T-helper 1 cell (primary cell): ENCODE data around the gene SLC8A3.

Experiments used
- DNase-seq, 5 donors: peaks; one replicate each; pipeline ENCODE4 v3.0.0-alpha.2; 2012 to 2020

SLC8A3 gene

DNA sequence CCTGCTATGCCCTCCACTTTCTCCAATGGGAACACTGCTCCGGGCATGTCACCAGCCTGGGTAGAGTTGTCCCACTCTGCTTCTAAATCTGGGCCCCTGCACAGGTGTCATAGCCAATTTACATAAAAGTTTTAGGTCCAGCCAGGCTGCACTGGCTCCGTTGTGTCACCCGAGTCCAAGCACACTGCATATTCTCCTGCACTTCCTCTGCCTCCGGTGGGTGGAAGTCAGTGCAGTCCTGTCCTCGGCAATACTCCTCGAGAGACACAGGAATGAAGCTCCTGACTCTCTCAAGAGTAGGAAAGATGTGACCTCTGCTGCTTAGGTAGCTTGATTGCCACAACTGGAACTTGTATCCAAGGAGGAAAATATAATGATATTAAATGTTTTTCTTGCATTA, 15.2 kb downstream of the SLC8A3 start:
- DNase-seq, result no peak

DNA sequence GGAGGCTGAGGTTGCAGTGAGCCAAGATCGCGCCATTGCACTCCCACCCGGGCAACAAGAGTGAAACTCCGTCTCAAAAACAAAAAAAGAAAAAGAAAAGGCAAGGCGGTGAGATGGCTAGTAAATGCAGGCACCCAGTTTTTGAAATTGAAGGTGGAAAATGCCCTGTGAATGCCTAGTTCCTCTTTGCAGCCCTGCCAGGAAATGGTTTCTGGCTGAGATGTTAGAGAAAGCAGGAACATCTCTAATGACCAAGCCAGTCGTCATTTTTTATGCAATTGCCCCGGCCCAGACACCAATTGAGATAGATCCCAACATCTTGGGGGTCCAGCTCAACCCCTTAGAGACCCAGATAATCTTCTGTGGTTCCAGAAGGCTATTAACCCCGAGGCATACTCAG, 17.0 kb downstream of the SLC8A3 start:
- DNase-seq, result no peak

DNA sequence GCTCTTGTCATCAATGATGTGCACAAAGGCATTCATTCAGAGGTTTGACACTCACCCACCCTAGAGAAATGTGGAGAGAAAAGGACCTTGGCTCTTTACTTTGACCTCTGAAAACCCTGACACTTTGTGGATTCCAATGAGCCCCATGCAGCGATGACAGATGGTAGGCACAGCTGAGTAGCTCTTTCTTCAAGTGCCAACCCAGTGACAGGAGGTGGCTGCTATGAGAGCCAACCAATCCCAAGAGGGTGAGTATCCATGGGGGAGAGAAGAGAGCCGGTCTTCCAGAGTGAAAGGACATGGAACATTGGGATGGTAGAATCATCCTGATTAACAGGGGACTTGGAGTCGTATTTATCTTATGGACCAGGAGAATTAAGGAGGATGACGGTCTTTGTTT, 17.8 kb downstream of the SLC8A3 start:
- no peak for DNase-seq

DNA sequence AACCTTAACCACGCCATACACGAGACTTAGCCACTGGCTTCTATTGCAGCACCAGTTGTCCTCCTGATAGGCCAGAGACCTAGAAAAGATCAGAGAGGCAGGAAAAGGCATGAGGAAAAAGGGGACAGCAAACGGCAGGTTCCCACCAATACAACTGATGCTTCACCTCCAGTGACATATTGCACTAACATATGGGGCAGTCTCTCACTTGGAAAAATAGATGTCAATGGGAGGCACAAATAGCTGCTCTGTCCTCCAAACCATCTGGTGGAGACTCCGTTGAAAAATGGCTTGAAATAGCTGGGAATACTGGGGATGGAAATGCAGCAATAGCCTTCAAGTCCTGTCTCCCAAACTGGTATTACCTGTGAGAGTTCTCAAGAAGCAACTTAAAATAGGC, 20.3 kb downstream of the SLC8A3 start:
- no peak for DNase-seq

DNA sequence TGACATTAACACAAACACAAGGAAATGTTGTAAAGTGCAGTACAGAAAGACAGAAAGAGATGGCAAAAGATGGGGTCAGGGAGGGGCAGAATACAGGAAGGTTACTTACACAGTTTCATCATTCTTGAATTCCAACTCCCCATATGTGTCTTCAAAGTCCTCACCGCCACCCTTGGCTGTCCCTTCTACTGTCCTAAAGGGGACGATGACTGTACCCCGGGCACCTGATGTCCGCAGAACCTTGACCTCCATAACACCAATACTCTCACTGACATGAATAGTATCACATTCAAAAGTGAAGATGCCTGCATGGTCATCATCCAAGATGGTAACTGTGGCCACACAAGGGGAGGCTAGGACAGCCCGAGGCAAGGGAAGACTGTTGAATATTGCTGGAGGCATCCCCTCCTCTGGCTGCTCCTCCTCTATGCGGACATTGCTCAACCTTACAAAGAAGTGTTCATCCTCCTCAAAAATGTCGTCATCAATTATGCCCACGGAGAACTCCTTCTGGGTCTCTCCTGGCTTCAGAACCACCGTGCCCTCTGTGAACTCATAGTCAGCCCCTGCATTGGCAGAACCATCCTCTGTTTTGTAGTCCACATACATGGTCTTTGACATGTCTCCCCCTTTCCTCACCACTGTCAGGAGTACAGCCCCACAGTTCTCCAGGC, 22.1 kb downstream of the SLC8A3 start:
- DNase-seq, result no peak

DNA sequence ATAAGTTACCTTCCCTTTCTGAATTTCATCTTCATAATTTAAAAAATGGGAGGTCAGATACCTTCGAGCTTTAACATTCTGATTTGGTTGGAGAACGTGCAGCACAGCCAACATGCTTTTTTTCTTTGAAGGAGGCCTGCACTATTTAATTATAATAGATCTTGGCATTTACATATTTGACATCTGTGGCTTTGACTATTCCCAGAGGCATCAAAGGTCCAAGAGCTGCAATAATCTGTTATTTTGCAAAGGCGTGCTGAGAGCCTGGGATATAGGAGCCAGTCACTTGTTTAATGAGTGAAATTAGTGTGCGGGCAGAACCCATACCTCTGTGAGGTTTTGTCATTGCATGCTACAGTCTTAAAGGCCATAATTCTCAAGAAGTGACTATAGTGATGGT, 26.4 kb downstream of the SLC8A3 start:
- DNase-seq, result no peak

DNA sequence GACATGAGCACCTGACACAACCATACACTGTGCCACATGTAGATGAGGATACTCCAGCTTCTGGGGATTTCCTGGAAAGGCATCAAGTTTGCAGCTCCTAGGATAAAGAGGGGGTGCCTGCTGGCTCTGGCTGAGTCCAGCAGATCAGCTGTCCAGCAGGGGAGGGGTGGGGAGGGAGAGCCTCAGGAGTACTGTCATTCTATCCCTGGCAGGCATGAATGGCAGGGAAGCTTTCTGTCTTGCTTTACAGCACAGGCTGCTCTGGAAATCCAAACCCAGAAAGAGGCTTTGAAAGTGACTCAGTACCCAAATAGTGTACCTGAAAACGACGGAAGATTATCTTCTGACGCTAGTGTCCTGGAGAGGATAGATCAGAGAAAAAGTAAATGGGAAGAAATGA, 32.2 kb downstream of the SLC8A3 start:
- DNase-seq, result no peak

DNA sequence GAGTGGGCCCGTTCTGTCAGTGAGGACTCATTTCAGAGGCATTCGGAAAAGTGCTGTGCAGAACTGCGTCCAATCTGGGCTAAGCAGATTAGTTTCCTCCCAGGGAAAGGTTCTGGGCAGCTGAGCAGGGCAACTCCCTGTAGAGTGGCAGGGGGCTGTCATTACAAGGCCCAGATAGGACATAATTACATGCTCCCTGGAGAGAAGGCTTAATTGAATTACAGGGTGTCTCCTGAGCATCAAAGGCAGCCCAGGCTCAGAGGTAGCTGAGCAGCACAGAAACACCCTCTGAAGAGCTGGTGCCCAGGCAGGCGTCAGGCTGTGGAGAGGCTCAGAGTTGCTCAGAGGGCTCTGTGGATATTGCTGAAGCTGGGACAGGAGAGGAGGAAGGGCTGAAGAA, 36.0 kb downstream of the SLC8A3 start:
- DNase-seq, result no peak

DNA sequence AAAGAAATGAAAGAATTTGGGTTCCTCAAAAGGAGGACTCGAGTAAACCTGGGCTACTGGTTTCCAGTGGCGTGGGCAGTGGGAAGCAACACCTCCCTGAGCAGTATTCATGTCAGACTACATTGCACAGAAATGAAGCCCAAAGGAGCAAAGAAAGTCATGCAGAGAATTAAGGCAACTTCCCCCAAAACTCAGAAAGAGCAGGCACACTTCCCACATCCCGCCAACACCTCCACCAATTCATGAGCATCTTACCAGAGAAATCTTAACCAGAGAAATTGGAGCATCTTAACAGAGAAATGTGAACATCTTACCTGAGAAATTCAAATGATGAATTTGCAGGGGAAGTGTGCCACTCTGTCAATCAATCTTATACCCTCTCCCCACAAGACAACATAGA, 36.7 kb downstream of the SLC8A3 start:
- DNase-seq, result no peak

DNA sequence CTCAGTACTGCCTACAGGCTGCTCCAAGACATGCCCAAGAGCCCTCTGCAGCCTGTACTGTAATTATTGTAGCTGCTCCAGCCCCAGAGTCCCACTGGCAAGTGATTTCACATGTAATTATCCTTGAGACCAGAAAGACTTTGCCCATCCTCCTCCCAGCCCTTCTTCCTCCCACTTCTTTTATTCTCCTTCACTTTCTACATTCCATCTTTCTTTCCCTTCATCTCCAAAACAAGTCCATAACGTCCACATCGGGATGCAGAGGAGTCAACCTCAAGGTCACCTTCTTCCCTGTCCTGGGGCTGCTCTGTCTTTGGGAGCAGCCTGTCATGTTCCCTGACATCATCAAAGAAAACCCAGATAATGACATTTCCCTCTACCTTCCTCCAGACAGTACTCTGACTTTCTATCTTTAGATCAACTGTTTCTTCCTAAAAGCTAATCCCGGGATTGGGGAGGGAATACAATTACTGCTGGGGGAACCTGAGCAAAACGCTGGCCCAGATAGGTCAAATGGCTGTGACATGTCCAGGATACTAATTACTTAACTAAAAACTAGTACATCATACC, 39.1 kb downstream of the SLC8A3 start:
- DNase-seq, result no peak

DNA sequence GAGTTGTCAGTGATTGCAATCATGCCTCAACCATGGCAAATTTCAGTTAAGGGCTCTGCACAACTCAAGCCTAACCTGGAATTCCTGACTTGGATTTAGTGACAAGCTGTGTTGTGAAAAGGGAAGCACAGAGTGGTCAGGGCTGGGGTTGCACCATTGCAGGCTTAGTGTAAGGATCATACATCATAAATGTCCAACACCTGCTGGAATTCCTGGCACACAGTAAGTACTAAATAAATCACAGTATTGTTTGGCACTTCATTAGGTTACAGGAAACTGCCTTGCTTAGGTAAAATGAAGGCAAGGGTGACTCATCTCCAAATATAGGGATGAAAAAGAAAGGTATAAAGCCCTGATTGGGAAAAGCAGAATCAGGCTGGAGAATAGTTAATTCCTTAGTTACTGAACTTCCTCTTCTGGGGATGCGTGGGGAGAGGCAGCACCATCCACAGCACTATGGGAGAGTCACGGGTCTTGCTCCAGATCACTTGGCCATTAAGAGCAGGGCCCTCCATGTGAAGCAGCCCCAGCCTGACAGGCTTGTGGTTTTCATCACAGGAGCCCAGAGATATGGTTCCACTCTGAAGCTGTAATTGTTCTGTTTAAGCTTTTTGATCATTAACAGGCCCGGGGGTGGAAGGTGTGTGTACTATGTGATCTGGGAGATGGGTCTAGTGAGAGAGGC, 39.7 kb downstream of the SLC8A3 start:
- DNase-seq, result no peak

DNA sequence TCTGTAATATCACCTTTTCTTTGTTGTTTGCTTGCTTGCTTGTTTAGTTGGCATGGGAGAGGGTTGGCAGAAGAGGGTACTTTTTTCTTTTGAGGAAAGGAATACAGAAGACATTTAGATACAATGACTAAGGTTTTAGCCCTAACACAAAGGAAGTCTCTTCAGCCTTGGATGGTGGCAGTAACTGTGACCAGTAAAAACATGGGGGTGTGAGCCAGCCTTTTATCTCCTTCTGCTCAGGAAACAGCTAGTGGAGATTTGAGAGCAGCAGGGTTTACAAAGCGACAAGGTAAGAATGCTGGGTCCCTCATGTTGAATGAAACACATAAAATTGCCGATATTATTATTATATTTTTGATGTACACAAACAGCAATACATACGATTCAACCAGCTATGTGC, 40.4 kb downstream of the SLC8A3 start:
- DNase-seq, result no peak

DNA sequence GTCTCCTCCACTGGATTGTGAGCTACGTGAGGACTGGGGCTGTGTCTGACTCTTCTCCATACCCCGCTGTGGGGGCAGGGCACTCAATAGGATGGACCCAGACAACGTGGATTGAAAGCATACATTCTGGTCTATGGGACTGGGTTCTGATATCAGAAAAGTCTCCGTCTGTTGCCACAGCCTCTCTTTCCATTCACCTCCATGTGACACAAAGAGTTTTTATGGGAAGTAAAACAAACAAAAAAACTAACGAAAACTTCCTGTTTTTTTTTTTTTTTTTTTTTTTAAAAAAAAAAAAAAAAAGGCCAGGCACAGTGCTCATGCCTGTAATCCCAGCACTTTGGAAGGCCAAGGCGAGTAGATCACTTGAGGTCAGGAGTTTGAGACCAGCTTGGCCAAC, 44.7 kb downstream of the SLC8A3 start:
- DNase-seq, result no peak

DNA sequence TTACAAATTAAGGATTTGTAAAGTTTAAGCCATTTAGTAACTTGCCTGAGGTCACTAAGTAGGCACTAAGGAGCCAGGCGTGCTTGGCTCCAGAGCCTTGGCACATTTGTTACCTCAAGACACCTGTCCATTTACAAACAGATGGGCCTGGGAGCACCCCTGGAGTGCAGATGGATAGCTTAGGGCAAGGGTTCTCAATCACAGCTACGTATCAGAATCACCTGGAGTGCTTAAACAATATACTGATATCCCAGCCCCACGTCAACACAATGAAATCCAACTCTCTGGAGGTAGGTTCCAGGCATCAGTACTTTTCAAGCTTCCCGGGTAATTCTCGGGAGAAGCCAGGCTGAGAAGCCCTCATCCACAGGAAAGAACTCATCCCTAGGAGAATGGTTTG, 45.4 kb downstream of the SLC8A3 start:
- DNase-seq, result no peak

DNA sequence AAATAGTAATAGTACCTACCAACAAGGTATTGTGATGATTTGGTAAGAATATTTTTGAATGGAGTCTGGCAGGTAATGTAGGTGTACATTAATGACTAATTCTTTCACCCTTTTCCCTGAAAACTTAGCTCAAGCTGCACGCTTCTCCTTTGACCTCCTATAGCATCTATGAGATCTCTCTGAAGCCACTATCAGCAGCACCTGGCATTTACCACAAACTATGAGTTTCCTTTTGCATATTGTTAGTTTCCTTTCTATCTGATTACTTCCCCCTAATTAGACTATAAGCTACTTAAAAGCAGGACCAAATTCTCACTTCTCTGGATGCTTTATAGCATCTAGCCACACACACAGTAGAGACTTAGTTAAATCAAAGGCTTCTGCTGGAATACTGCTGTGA, 48.1 kb downstream of the SLC8A3 start:
- no peak for DNase-seq

DNA sequence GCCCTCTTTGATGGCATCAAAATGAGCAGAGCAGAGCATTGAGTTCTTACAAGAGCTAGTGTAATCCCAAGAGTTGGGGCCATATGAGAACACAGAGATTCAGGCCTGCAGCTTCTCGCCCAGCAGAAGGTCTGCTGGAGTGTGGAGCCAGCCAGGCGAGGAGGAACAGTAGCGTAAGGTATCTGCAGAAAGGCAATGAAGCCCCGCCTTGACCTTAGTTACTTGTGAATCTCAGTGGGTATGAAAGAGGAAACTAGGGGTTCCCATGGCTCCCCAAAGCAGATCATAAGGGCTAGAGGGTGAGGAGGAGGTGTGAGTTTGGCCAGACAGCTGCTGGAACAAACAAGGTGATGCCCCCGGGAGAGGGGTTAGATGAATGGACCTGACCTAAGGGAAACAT, 49.4 kb downstream of the SLC8A3 start:
- DNase-seq, result no peak

DNA sequence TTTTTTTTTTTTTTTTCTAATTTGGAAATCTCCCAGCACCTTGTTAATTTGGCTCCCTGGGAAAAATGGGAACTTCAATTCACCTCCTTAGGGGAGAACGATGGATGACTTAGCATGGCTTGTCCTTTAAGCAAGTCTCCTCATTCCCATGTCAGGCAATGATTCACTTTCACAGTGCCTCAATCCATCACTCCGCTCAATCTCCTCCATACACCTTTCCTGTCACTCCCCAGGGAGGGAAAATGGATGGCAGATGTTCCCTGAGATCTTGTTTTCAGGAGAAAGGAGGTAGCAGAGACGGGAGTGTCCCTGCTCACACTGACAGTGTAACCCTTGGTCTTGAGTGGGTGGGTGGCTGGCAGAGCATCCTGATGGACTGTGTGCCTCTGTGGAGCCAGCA, 51.0 kb downstream of the SLC8A3 start:
- DNase-seq, result no peak

DNA sequence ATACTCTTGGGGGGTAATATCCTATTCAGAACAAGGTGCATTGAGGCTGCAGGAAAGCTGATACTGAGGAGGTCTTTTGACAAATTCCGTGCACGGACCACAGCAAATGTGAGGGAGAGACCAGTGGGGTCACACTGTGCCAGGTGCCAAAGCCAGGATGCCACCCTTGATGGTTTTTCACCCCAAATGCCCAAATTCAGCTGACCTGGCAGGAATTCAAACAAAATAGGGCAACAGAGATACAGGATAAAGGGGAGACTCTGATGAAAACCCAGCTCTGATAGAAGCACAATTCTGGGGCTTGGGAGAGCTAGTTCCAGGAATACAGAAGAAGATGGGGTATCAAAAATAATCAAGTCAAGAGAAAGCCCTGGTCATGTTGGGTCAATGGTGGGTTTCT, 55.3 kb downstream of the SLC8A3 start:
- DNase-seq, result no peak

DNA sequence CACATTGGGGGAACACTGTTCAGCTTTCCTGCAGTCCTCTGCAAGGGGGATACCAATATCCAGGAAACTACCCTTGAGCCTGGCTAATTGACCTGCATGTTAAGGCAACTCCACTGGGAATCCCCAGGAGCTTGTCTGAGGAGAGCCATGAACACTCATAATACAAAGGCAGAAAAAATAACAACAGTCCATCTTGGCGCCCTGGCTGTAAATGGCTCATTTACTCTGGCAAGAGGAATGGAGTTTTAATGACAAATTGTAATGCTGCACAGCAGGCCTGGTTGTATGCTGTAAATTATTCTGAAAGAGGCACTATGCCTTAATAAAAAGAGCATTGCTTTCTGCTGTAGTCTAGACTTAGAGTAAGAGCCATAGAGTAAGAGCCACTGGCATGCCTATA, 58.3 kb downstream of the SLC8A3 start:
- DNase-seq, result no peak

DNA sequence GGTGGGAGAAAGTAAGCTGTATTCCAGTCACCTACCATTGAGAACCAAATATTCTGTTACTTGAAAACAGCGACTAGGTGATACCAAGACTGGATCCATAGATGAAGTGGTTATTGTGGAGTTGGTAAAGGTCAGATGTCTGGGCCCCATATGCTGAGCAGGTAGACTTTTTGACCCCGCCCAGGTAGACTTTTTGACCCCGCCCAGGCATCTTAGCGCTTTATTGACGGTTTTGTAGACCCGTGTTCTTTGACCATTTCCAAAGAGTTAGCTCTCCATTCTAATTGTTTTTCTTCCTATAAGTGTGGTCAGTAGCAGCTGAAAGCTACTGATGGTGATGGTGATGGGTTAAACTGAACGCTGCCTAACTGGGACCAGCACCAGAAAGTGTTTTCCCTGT, 61.6 kb downstream of the SLC8A3 start:
- no peak for DNase-seq

DNA sequence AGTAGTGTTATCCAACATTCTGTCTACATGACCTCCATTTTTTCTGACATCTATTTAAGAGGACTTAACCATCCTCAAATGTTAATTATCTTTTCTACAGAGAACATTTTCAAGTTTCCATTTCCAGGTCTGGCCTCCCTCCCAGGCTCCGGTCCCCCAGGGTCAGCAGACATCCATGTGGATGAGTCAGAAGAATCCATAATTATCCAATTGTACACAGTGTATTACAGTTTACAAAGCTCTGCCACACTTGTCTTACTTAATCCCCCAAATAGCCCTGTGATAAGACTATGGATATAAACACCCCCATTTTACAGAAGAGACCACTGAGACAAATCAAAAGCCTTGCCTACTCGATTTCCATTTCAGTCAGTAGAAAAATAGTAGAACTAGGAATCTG, 65.0 kb downstream of the SLC8A3 start:
- DNase-seq, result no peak

DNA sequence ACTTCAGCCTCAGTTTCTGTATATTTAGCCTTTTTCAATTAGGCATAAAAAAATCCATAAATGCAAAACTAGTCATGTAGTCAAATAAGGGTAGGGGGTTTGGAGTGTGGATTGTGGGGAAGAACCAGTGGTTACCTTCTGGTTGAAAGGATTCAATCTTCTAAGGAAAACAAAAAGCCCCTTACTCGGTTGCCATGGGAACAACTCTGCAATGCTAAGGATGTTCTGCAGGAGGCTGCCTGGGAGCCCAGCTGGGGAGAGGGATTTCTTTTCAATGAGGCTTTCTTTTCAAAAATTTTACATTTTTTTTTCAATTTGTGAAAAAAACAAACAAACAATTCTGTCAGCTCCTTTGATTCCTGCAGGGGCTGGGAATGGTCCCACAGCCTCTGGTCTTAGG, 67.2 kb downstream of the SLC8A3 start:
- no peak for DNase-seq

DNA sequence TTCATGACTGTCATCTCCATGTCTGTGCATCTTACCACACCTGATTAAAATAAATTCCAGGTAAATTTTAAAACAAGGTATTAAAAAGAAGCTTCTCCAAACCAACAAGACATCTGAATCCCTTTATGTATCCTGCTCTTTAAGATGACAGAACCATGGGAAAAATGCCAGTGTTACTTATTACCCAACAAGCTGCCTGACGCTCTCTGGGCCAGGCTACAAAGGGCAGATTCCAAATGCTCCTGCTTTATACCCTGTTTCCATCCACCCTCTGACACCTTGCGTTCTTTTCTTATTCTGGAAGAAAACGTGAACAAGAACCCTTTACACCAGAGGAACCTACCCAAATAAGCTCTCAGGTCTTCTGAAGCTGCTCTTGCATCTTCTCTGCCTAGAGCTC, 70.7 kb downstream of the SLC8A3 start:
- no peak for DNase-seq

DNA sequence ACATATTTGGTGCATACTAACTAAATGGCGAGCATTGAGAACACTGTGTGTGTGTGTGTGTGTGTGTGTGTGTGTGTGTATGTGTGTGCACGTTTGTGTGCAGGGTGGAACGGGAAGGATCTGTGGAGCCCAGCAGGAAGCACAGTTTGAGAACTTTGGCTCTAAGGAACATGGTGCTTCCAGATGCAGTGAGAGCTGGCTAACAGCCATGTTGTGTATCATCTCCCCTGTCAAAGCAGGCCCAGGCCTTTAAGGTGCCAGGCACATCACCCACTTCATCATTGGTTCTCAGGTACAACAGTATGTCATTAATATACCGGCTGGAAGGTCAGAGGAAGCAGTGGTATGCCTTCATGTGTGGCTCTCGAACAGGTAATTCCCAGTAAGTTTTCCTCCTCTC, 72.5 kb downstream of the SLC8A3 start:
- no peak for DNase-seq
